ENCODE results near the gene CYP26A1.

CYP26A1 gene

GRCh38 chr10:93103953-93104352 is 30.3 kb downstream of the CYP26A1 start:
- TF ChIP-seq POLR2A (IDR thresholded peaks at IDR 0.05; ENCODE audit: low read depth, low read length), result no peak
- no peak for TF ChIP-seq POLR2AphosphoS5 (IDR thresholded peaks at IDR 0.05; ENCODE audit: low read depth, low read length)
- no peak for TF ChIP-seq TAF1 (IDR thresholded peaks at IDR 0.05; ENCODE audit: borderline replicate concordance, low read depth, low read length)
- DNase-seq (ENCODE audit: insufficient read length), result no peak
- no peak for FAIRE-seq

GRCh38 chr10:93106631-93107072 is 33.0 kb downstream of the CYP26A1 start:
- DNase-seq (ENCODE audit: insufficient read length) (no peak), FAIRE-seq (peak; percentile 65)
- no peak for TF ChIP-seq TAF1 (IDR thresholded peaks at IDR 0.05; ENCODE audit: borderline replicate concordance, low read depth, low read length)
- no peak for TF ChIP-seq POLR2AphosphoS5 (IDR thresholded peaks at IDR 0.05; ENCODE audit: low read depth, low read length)
- TF ChIP-seq POLR2A (IDR thresholded peaks at IDR 0.05; ENCODE audit: low read depth, low read length), result no peak

- FAIRE-seq (no peak), DNase-seq (ENCODE audit: insufficient read length) (no peak)
- no peak for TF ChIP-seq POLR2AphosphoS5 (IDR thresholded peaks at IDR 0.05; ENCODE audit: low read depth, low read length)
- TF ChIP-seq POLR2A (IDR thresholded peaks at IDR 0.05; ENCODE audit: low read depth, low read length), result no peak
- TF ChIP-seq TAF1 (IDR thresholded peaks at IDR 0.05; ENCODE audit: borderline replicate concordance, low read depth, low read length), result no peak
Measured at GRCh38 chr10:93110472-93111146, 36.9 kb downstream of the CYP26A1 start.

GRCh38 chr10:93113042-93113441 is 39.3 kb downstream of the CYP26A1 start:
- no peak for FAIRE-seq
- no peak for TF ChIP-seq POLR2A (IDR thresholded peaks at IDR 0.05; ENCODE audit: low read depth, low read length)
- TF ChIP-seq POLR2AphosphoS5 (IDR thresholded peaks at IDR 0.05; ENCODE audit: low read depth, low read length), result no peak
- no peak for TF ChIP-seq TAF1 (IDR thresholded peaks at IDR 0.05; ENCODE audit: borderline replicate concordance, low read depth, low read length)
- DNase-seq (ENCODE audit: insufficient read length), result no peak

- peak; percentile 43 for DNase-seq (ENCODE audit: insufficient read length)
- no peak for FAIRE-seq
Measured at GRCh38 chr10:93115661-93116383, 42.1 kb downstream of the CYP26A1 start.

GRCh38 chr10:93121311-93121710 is 47.6 kb downstream of the CYP26A1 start:
- no peak for FAIRE-seq
- no peak for DNase-seq (ENCODE audit: insufficient read length)
- TF ChIP-seq POLR2AphosphoS5 (IDR thresholded peaks at IDR 0.05; ENCODE audit: low read depth, low read length), result no peak
- TF ChIP-seq POLR2A (IDR thresholded peaks at IDR 0.05; ENCODE audit: low read depth, low read length), result no peak
- TF ChIP-seq TAF1 (IDR thresholded peaks at IDR 0.05; ENCODE audit: borderline replicate concordance, low read depth, low read length), result no peak

More at GRCh38 chr10:93115661-93116383, 42.1 kb downstream of the CYP26A1 start:
- TF ChIP-seq TAF1 (IDR thresholded peaks at IDR 0.05; ENCODE audit: borderline replicate concordance, low read depth, low read length) (no peak), POLR2AphosphoS5 (IDR thresholded peaks at IDR 0.05; ENCODE audit: low read depth, low read length) (no peak), POLR2A (IDR thresholded peaks at IDR 0.05; ENCODE audit: low read depth, low read length) (no peak)

- FAIRE-seq (no peak), DNase-seq (ENCODE audit: insufficient read length) (no peak)
- TF ChIP-seq POLR2A (IDR thresholded peaks at IDR 0.05; ENCODE audit: low read depth, low read length) (no peak), TAF1 (IDR thresholded peaks at IDR 0.05; ENCODE audit: borderline replicate concordance, low read depth, low read length) (no peak), POLR2AphosphoS5 (IDR thresholded peaks at IDR 0.05; ENCODE audit: low read depth, low read length) (no peak)
Measured at GRCh38 chr10:93123766-93124165, 50.1 kb downstream of the CYP26A1 start.

- TF ChIP-seq POLR2A (IDR thresholded peaks at IDR 0.05; ENCODE audit: low read depth, low read length) (no peak), TAF1 (IDR thresholded peaks at IDR 0.05; ENCODE audit: borderline replicate concordance, low read depth, low read length) (no peak), POLR2AphosphoS5 (IDR thresholded peaks at IDR 0.05; ENCODE audit: low read depth, low read length) (no peak)
- no peak for FAIRE-seq
- DNase-seq (ENCODE audit: insufficient read length), result no peak
Measured at GRCh38 chr10:93124580-93125318, 51.1 kb downstream of the CYP26A1 start.

- no peak for FAIRE-seq
- TF ChIP-seq POLR2A (IDR thresholded peaks at IDR 0.05; ENCODE audit: low read depth, low read length) (no peak), POLR2AphosphoS5 (IDR thresholded peaks at IDR 0.05; ENCODE audit: low read depth, low read length) (no peak), TAF1 (IDR thresholded peaks at IDR 0.05; ENCODE audit: borderline replicate concordance, low read depth, low read length) (no peak)
- no peak for DNase-seq (ENCODE audit: insufficient read length)
Measured at GRCh38 chr10:93125966-93126365, 52.3 kb downstream of the CYP26A1 start.

- no peak for DNase-seq (ENCODE audit: insufficient read length)
- TF ChIP-seq POLR2A (IDR thresholded peaks at IDR 0.05; ENCODE audit: low read depth, low read length) (no peak), TAF1 (IDR thresholded peaks at IDR 0.05; ENCODE audit: borderline replicate concordance, low read depth, low read length) (no peak), POLR2AphosphoS5 (IDR thresholded peaks at IDR 0.05; ENCODE audit: low read depth, low read length) (no peak)
- peak; percentile 9 for FAIRE-seq
Measured at GRCh38 chr10:93126483-93127052, 52.9 kb downstream of the CYP26A1 start.
